ENCODE results near the gene CLGN.
"Not testable (repeated sequence)": the region's sequence is repeated elsewhere in the genome, so short reads cannot be mapped to it uniquely, and the experiment has no call there.

Gene CLGN, protein sequence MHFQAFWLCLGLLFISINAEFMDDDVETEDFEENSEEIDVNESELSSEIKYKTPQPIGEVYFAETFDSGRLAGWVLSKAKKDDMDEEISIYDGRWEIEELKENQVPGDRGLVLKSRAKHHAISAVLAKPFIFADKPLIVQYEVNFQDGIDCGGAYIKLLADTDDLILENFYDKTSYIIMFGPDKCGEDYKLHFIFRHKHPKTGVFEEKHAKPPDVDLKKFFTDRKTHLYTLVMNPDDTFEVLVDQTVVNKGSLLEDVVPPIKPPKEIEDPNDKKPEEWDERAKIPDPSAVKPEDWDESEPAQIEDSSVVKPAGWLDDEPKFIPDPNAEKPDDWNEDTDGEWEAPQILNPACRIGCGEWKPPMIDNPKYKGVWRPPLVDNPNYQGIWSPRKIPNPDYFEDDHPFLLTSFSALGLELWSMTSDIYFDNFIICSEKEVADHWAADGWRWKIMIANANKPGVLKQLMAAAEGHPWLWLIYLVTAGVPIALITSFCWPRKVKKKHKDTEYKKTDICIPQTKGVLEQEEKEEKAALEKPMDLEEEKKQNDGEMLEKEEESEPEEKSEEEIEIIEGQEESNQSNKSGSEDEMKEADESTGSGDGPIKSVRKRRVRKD

DNA sequence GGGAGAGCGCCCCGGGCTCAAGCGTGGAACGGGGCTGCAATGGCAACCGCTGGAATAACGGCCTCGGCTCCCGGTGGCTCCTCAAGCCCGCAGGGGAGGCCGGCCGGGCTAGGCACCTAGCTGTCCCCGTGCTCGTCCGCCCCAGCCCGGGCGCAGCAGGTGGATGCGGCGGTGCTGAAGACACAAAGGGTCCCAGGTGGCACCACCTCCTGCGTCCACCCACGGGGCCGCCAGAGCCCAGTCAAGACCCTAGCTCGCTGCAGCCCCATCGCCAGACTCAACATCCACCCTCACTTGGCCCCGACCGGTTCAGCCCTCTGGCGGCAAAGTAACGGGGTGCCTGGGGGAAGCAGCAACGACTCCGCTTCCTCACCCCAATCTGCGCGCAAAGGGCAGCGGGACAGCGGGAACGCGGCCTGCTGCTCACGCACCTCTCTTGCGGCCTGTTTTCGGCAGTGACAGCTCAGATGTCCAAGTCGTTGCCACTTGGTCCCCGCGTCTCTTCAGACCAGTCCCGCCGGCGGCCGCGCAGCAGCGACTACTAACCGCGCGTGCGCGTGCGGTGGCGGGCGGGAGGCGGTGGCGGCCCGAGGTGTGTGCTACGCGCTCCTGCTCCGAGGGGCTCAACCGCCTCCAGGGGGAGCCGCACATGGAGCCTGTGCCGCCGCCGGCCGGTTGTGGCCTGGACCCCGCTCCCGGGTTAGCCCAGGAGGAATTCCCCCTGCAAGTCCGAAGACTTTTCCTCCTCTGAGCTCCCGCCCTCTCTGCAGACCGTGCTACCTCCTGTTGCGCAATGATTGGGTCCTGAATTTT, at the start of gene CLGN:
Gene CLGN, minus strand, starts transcription at position 543 of the 813 bp plus-strand sequence. CDS start 14,570 bp downstream, outside the sequence.
- DNase-seq: peak; percentile 63

DNA sequence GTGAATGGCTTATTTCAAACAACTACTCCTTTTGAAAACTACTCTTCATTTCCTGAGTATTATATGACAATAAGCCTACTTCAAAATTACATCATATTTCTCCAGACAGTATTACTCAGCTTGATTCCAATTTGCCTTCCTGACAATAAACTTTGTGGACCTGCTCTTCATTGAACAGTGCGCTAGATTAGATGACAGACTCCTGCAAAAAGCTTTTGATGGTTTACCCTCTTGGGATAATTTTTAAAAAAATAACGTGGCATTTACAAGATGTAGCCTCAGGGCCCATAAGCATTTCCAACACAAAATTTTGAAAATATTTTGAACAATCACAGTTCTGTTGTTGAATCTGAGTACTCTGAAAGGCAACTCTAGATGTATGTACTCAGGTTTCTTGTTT, 44.7 kb upstream of the CLGN start:
- no peak for DNase-seq

GRCh38 chr4:140469791-140470733, 42.6 kb upstream of the CLGN start:
- no peak for DNase-seq

GRCh38 chr4:140466146-140466545, 38.7 kb upstream of the CLGN start:
- DNase-seq: no peak

- DNase-seq: no peak
Measured at GRCh38 chr4:140463614-140464013, 36.2 kb upstream of the CLGN start.

GRCh38 chr4:140463182-140463581, 35.7 kb upstream of the CLGN start:
- no peak for DNase-seq

DNA sequence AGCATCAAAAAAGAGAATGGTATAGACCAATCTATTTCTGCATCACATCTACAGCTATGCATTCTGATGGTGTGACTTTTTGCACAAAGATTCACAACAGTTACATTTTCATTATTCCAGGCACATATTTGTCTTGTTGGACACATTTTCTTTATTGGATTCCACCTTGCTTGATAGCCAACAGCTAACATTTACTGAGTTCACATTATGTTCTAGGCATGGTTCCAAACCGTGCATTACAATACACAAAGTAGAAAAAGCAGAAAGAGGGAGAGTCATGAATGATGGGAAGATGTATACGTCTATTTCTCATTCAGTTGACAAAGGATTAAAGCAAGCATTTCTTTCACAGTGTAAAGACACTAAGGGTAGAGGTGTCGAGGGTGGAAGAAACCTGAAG, 22.9 kb upstream of the CLGN start:
- no peak for DNase-seq

DNA sequence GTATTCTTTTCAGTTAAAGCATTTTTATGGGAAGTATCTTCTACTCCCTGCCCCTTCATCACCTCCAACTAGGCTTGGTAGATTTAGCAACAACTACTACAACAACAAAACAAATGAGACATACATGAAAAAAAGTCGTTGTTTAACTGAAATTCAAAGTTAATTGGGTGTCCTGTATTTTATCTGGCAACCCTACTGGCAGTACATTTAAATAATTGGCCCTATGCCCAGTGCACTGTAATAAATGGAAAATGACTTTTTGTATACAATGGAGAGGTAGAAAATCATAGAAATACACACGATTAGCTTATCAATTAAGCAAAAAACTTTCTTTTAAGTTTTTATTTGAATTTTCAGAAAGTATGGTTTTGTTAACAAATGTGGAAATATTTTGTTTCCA, 21.4 kb upstream of the CLGN start:
- DNase-seq: no peak

- DNase-seq: no peak
Measured at GRCh38 chr4:140448162-140448561, 20.7 kb upstream of the CLGN start.

DNA sequence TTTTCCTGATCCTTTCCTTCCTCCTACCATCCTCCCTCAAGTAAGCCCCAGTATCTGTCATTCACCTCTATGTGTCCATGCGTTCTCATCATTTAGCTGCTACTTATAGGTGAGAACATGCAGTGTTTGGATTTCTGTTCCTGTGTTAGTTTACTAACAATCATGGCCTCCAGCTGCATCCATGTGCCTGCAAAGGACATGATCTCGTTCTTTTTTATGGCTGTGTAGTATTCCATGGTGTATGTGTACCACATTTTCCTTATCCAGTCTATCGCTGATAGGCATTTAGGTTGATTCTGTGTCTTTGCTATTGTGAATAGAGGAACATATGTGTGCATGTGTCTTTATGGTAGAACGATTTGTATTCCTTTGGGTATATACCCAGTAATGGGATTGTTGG, 16.9 kb upstream of the CLGN start:
- DNase-seq: not testable (repeated sequence)

DNA sequence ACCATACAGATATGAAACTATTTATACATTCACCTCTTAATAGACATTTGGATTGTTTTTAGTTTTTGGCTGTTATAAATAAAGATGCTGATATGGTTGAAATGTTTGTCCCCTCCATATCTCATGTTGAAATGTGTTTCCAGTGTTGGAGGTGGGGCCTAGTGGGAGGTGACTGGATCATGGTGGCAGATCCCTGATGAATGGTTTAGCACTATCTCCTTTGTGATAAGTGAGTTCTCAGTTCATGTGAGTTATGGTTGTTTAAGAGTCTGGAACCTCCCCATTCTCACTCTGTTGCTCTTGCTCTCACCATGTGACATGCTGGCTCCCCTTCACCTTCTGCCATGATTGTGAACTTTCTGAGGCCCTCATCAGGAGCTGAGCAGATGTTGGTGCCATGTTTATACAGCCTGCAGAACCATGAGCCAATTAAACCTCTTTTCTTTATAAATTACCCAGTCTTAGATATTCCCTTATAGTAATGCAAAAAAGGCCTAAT, 12.2 kb upstream of the CLGN start:
- DNase-seq: no peak

GRCh38 chr4:140427919-140428471, 547 bp upstream of the CLGN start:
- no peak for DNase-seq

GRCh38 chr4:140426610-140427105, 790 bp downstream of the CLGN start:
- DNase-seq: peak; percentile 89

DNA sequence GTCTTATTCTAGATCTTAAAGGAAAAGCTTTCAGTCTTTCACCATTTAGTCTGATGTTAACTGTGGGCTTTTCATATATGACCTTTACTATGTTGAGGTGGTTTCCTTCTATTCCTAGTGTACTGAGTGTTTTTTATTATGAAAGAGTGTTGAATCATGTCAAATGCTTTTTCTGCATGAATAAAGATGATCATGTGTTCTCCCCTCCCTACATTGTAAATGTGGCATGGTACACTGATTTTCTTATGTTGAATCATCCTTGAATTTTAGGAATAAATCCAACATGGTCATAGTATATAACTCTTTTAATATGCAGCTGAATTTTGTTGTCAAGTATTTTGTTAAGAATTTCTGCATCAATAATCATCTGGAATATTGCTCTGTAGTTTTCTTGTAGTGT, 4.3 kb downstream of the CLGN start:
- DNase-seq: no peak

- DNase-seq: not testable (repeated sequence)
Measured at GRCh38 chr4:140413130-140413969, 14.1 kb downstream of the CLGN start.

DNA sequence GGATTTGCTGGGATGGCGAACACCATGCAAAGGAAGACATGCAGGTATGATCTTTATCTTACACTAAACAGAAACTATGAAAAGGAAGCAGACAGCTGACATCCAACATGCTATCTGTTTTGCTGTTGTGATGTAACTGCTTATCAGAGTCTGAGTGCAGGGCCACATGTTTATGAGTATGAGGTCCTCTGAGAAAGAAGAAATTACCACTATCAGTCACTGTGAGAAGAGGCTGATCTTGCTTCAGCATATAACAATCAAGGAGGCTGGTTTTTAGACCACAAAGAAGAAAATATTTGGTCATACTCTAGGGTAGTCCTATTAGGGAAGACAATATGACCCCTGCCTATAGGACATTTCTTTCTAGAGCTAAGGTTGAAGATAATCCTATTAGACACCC, 18.5 kb downstream of the CLGN start:
- no peak for DNase-seq

GRCh38 chr4:140406292-140406691, 21.2 kb downstream of the CLGN start:
- no peak for DNase-seq

- no peak for DNase-seq
Measured at GRCh38 chr4:140400111-140400510, 27.3 kb downstream of the CLGN start.

- no peak for DNase-seq
Measured at GRCh38 chr4:140395668-140396067, 31.8 kb downstream of the CLGN start.

- no peak for DNase-seq
Measured at GRCh38 chr4:140388015-140388414, 39.4 kb downstream of the CLGN start.

DNA sequence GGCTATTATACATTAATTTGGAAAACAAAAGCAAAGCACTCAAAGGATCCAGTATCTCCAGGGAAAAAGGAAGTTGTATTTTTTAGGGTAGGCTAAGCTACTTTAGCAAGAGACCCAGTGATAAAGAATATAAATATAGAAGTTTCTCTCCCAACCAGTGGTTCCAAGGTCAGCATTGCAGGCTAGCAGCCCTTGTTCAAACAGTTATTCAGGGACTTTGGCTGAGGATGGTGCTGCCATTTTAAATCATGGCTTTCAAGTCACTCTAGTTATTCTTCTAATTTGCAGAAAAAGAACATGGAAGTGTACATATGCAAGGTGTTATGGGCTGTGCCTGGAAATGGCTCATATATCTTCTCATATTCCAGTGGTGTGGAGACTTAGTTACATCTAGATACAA, 44.7 kb downstream of the CLGN start:
- DNase-seq: no peak
